Measurements from ENCODE around the gene CDK3.
"Not testable (repeated sequence)": the region's sequence is repeated elsewhere in the genome, so short reads cannot be mapped to it uniquely, and the experiment has no call there.

CDK3 gene

GRCh38 chr17:76044475-76045007, 43.9 kb downstream of the CDK3 start:
- not testable (repeated sequence) for DNase-seq

- no peak for DNase-seq
Observed at GRCh38 chr17:76046064-76046463, 45.4 kb downstream of the CDK3 start.

GRCh38 chr17:76048025-76048605, 47.5 kb downstream of the CDK3 start:
- DNase-seq = no peak

- no peak for DNase-seq
Observed at GRCh38 chr17:76048711-76049110, 48.1 kb downstream of the CDK3 start.

- no peak for DNase-seq
Observed at GRCh38 chr17:76049239-76049638, 48.6 kb downstream of the CDK3 start.

- no peak for DNase-seq
Observed at GRCh38 chr17:76049836-76050537, 49.3 kb downstream of the CDK3 start.

GRCh38 chr17:76050538-76051467, 50.1 kb downstream of the CDK3 start:
- no peak for DNase-seq

- no peak for DNase-seq
Observed at GRCh38 chr17:76051561-76051960, 50.9 kb downstream of the CDK3 start.

GRCh38 chr17:76053246-76054111, 52.8 kb downstream of the CDK3 start:
- no peak for DNase-seq

- DNase-seq = no peak
Observed at GRCh38 chr17:76054112-76054476, 53.4 kb downstream of the CDK3 start.
